ENCODE measurements around the gene KRTAP10-5.
A peak's percentile ranks its signal among the peaks of the same experiment; 100 is the strongest.

KRTAP10-5 gene

DNA sequence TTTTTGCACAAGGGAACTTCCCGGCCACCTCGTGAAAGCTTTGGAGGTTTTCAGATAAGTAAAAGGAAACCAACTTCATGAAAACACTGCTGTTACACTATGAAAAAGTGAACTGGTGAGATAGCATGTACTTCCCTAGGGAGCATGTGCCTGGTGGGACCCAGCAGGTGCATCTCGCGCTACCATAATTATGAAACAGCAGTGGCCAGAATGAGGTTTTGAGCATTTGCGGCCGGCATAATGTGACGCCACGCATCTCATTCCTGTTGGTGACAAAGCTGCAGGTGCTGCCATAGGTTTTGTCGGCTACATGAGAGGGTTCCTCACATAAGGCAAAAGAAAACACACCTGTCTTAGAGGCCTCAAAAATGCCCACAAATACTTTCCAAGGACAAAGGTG is 23.5 kb downstream of the KRTAP10-5 start:
- H3K9me3 Mint-ChIP-seq: peaks cover 18% of the 10 kb centered on the region
- no peaks in the 10 kb centered on the region for H3K36me3 Mint-ChIP-seq (ENCODE audit: low read depth)
- peaks cover 30% of the 10 kb centered on the region for H3K27me3 Mint-ChIP-seq (ENCODE audit: low read depth)
- peaks cover 33% of the 10 kb centered on the region for H3K4me1 Mint-ChIP-seq
- no peak overlapping the region for H3K27ac Mint-ChIP-seq
- H3K4me3 Mint-ChIP-seq: no peak overlapping the region
- TF ChIP-seq CTCF (IDR thresholded peaks at IDR 0.05; ENCODE audit: unreplicated experiment in 3 of 3): no peak

DNA sequence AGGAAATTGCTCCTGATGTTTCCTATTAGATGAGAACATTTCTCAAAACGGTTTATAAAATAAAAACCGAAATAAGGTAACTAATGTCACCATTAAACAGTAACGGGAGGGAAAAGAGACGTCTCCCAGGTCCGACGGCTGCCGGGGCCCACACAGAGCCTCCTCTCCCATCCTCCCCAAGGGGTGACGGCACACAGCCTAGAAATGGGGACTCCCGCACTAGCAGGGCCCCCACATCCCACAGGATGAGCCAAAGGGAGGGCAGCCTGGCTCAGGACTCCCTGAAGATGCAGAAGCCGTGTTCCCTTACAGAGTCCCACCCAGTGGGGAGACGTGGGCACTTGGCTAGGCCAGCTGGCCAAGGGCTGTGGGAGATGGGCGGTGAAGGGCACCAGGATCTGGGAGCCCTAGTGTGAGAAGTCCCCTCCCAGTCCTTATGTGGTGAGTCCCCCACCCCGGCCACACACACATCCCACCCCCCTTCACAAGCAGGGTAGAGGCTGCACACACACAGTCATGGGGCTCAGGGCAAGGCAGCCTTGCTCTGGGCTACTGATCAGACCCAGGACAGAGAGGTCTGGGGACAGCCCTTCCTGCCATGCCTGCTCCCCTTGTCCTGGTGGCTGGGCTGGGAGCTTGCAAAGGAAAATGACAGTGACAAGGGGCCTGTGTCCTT is 25.1 kb downstream of the KRTAP10-5 start:
- no peak for TF ChIP-seq CTCF (IDR thresholded peaks at IDR 0.05; ENCODE audit: unreplicated experiment in 3 of 3)
- Mint-ChIP-seq H3K4me1 (peaks cover 33% of the 10 kb centered on the region), H3K27me3 (ENCODE audit: low read depth) (peaks cover 33% of the 10 kb centered on the region), H3K9me3 (peaks cover 11% of the 10 kb centered on the region), H3K36me3 (ENCODE audit: low read depth) (no peaks in the 10 kb centered on the region), H3K27ac (no peak overlapping the region), H3K4me3 (no peak overlapping the region)

- H3K27ac Mint-ChIP-seq: no peak overlapping the region
Measured at GRCh38 chr21:44552681-44553080, 27.7 kb downstream of the KRTAP10-5 start.

GRCh38 chr21:44552136-44552535 is 28.3 kb downstream of the KRTAP10-5 start:
- H3K9me3 Mint-ChIP-seq: peaks cover 6% of the 10 kb centered on the region
- peaks cover 4% of the 10 kb centered on the region for H3K36me3 Mint-ChIP-seq (ENCODE audit: low read depth)
- no peak for TF ChIP-seq CTCF (IDR thresholded peaks at IDR 0.05; ENCODE audit: unreplicated experiment in 3 of 3)
- no peak overlapping the region for H3K27ac Mint-ChIP-seq
- peaks cover 36% of the 10 kb centered on the region for H3K4me1 Mint-ChIP-seq
- no peak overlapping the region for H3K4me3 Mint-ChIP-seq
- peaks cover 24% of the 10 kb centered on the region for H3K27me3 Mint-ChIP-seq (ENCODE audit: low read depth)

More at GRCh38 chr21:44552681-44553080, 27.7 kb downstream of the KRTAP10-5 start:
- Mint-ChIP-seq H3K4me3 (no peak overlapping the region), H3K36me3 (ENCODE audit: low read depth) (no peaks in the 10 kb centered on the region), H3K27me3 (ENCODE audit: low read depth) (peaks cover 26% of the 10 kb centered on the region), H3K9me3 (peaks cover 1% of the 10 kb centered on the region), H3K4me1 (peaks cover 42% of the 10 kb centered on the region)
- no peak for TF ChIP-seq CTCF (IDR thresholded peaks at IDR 0.05; ENCODE audit: unreplicated experiment in 3 of 3)

DNA sequence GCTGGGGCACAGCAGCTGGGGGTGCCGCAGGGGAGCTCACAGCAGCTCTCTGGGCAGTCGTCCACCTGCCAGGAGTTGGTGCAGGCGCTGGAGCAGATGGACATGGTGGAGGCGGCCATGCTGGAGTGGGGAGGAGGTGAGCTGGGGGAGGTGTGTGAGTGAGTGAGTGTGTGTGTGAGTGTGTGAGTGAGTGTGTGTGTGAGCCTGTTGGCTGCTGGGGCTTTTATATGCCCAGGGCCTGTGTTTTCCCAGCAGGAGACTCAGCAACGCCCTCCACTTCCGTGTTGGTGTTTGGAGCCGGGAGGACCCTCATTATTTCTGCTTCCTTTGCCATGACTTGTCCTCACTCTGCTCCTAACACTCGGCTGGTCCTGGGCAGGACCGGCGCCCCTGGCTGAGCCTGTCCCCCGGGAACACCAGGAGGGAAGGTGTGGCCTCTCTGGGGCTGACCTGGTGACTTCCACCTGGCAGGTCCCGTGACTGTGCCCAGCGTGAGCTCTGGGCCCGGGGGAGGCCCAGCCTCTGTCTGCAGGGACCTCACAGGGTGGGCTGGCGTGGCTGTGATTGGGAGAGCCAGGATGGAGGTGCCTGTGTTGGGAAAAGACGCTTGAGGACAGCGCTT is 29.0 kb downstream of the KRTAP10-5 start, which contains the start of gene KRTAP10-2:
Gene KRTAP10-2 (minus strand): TSS at position 166 of the 622 bp plus-strand sequence. CDS start 47 bp downstream, at position 119.
- Mint-ChIP-seq H3K4me1 (peaks cover 34% of the 10 kb centered on the region), H3K27ac (peak within 1 kb of the TSS in 1 of 3 experiments; percentile 66), H3K27me3 (ENCODE audit: low read depth) (peaks cover 24% of the 10 kb centered on the region), H3K9me3 (peaks cover 13% of the 10 kb centered on the region), H3K36me3 (ENCODE audit: low read depth) (peaks cover 10% of the 10 kb centered on the region), H3K4me3 (no peak within 1 kb of the TSS)
- TF ChIP-seq CTCF (IDR thresholded peaks at IDR 0.05; ENCODE audit: unreplicated experiment in 3 of 3): no peak

Data from nephron (organoid).